ENCODE data around the gene ACSS1.
A peak's percentile ranks its signal among the peaks of the same experiment; 100 is the strongest.

The ACSS1 gene

GRCh38 chr20:24970030-24970553 is 87.8 kb downstream of the ACSS1 start:
- no peak for DNase-seq

GRCh38 chr20:24969186-24970029 is 88.5 kb downstream of the ACSS1 start:
- no peak for DNase-seq

GRCh38 chr20:24968278-24968800 is 89.6 kb downstream of the ACSS1 start:
- no peak for DNase-seq

DNA sequence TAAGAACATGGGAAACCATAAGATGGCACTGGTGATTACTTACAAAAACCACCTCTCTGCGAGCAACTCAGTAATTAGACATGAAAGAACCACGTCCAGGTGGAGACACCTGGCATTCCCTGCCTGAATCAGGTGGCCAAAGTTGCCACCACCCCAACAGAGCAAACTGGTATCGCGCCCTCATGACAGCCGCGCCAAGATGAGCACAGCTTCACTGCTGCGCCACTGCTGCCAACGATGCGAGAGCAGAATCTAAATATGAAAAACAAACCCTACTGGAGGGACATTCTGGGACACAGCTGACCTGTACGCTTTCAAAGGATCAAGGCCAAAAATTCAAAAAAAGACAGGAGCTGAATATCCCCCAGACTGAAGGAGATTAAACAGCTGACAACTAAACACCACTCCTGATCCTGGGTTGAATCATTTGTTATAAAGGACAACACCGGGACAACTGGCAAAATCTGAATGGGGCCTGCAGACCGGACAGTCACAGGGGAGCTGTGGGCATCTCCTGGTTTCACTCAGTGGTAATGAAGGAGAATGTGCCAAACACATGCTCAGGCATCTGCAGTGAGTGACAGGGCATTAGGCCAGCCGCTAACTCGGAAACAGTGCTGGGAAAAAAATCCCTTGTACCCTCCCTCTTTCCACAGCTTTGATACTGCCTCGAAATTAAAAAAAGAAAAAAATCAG is 91.5 kb downstream of the ACSS1 start:
- no peak for DNase-seq

DNA sequence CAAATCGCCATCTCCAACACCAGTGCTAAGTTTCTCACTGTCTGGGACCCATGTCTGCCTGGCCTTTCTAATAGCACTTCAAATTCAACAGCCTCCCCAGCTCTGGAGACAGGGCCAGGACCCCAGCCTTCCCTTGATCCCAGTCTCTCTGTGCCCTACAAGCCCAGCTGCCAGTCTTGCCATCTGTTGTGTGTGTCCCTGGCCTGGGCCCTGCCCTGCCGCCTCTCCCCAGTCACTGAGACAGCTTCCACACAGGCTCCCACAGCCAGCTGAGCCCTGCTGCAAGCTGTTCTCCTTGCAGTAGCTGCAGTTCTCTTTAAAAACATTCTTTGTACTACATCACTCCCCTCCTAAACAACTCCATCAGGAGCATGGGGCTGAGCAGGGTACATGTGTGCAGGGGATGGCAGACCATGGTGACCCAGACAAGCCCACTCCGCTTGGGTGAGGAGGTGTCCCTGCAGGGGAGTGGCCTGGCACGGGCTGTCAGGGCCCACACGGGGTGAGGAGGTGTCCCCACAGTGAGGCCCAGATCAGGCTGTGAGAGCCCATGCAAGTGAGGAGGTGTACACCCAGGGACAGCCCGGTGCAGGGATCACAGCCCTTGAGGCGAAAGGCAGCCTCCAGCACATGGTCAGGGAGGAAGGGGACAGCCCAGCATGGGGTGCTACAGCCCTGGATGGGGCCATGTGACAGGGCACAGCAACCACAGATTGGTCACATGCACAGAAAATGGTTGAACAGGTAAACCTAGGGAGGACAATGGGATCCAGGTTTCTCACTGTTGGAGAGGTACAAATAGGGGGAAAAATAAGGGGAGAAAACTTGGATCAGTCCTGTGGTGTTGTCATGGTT is 92.6 kb downstream of the ACSS1 start:
- no peak for DNase-seq

- DNase-seq = no peak
Measured at GRCh38 chr20:24964506-24964840, 93.5 kb downstream of the ACSS1 start.

GRCh38 chr20:24963672-24964505 is 94.0 kb downstream of the ACSS1 start:
- no peak for DNase-seq

- DNase-seq = no peak
Measured at GRCh38 chr20:24962510-24962909, 95.4 kb downstream of the ACSS1 start.

DNA sequence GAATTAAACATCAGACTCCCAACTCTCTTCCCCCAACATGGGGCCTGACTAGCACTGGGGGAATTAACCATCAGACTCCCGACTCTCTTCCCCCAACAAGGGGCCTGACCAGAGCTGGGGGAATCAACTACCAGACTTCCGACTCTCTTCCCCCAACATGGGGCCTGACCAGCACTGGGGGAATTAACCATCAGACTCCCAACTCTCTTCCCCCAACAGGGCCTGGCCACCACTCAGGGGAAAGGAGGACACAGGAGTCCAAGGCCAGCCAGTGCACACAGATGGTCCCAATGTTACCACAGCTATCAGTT is 95.8 kb downstream of the ACSS1 start:
- DNase-seq = no peak

GRCh38 chr20:24961384-24962181 is 96.4 kb downstream of the ACSS1 start:
- DNase-seq = peak in 1 of 2 donors; percentile 34

- DNase-seq = peak in 1 of 2 donors; percentile 71
Measured at GRCh38 chr20:24960861-24961260, 97.1 kb downstream of the ACSS1 start.

DNA sequence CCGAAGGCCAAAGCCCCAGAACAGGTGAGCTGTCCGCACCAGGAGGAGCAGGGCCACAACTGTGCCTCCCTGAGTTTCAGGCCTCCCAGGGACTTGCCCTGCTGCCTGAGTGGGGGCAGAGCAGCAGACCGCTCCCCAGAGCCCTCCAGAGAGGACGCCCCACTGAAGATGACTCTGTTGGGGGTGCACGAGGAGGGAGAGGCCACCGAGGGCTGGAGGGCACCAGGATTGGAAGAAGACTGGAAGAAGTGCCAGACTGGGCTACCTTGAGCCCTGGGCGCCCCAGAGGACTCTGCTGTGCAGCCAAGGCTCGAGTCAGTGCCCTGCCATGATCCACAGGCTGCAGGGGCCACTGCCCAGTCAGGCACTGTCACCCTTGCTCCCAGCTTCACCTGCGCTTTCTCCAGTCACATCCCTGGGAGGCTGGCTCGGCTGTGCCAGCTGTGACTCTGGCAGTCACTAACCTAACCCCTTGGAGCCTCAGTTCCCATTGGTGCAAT is 97.6 kb downstream of the ACSS1 start:
- DNase-seq = no peak

DNA sequence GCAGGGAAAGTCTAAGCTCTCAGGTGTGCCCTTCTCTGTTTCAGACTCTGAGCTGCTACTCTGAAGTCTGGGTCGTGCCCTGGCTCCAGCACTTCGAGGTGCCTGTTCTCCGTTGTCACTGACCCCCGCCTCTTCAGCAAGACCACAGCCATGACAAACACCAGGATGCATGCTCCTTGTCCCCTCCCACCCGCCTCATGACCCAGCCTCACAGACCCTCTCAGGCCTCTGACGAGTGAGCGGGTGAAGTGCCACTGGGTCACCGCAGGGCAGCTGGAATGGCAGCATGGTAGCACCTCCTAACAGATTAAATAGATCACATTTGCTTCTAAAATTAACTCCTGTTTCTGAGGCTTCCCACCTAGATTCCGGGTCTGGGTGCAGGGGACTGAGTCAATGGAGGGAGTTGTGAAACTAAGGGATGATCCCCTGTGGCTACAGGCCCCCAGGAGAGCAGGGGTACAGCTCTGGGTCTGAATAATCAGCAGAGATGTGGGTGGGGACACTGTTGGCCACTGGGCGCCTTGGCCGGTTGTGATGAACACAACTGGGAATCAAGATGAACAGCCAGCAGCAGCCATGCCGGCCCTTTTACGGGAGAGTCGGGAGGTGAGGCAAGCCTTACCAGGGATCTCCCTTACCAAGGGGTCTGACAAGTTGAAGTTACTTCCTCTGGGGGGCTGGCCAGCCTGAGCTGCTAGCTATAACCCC is 98.2 kb downstream of the ACSS1 start:
- no peak for DNase-seq

GRCh38 chr20:24958506-24959385 is 99.2 kb downstream of the ACSS1 start:
- DNase-seq = no peak

- no peak for DNase-seq
Measured at GRCh38 chr20:24957326-24958016, 100.5 kb downstream of the ACSS1 start.
